GM21360 (cell line): ENCODE data around the gene FLCN.
"Not testable (repeated sequence)": the region's sequence is repeated elsewhere in the genome, so short reads cannot be mapped to it uniquely, and the experiment has no call there.

ENCODE experiments used
- ATAC-seq: cut with Tn5 transposase; IDR thresholded peaks from one replicate; pipeline ENCODE4 v1.9.1; 2021; ENCODE audit warnings: mild to moderate bottlenecking, moderate library complexity; ENCODE audit not compliant: unreplicated experiment

Gene FLCN

GRCh38 chr17:17237026-17237799 is at the start of gene FLCN:
Gene FLCN (minus strand): TSS chr17:17237168. CDS start chr17:17228137, 9,031 bp downstream.
- ATAC-seq, result peak; percentile 84

DNA sequence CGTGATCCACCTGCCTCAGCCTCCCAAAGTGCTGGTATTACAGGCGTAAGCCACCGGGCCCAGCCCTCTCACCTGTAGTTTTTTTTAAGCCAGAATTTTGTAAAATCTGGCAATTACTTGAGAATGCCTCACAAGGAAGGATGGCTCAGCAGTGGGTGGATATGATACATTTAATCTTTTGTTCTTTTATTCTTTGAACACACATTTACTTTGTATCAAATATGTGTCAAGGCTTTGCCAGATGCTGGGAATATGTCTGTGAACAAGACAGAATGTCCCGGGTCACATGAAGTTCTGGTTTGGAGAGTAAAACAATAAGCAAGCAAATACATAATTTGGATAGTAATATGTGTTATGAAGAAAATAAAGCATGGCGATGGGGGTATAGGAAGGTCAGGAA is 49.0 kb upstream of the FLCN start:
- no peak for ATAC-seq

DNA sequence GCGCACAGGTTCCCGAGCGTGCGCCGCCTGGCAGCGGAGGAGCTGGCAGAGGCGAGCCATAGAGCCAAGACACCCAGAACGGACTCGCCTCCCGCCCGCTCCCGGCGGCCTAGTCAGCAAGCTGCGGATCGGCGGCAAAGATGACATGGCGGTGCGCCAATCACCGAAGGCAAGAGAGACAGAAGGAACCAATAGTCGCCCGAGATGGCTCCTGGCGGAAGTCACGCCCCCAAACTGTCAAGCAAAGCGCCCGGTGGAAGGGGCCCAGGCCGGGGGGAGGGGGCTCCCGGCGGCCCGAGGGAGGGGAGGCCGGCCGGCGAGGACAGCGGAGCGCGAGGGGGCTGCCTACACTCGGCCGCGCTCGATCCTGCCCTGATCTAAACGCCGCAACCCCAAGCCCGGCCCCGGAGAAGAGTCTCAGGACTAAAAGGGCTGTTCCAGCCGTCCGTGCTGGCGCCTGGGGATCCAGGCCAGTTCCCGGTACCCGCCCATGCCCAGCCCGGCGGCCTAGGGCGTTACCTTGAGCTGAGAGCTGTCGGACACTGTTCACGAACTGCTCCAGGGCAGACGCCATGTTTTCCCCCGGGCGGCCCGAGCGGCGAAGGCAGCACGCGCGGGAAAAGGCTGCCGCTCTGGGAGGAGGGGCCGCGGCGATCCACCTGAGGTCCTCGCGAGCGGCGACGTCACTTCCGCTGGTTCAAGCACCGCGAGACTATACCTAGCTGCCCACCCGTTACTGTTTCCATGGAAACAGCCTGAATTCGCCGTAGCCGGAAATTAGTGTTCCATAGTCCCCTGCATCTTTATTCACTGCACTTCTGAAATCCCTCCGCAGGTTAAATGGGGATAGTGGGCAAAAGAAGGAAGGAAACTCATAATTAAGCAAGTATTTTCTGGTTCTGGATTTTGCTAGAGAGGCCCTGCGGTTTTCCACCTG is 43.9 kb upstream of the FLCN start, which contains the start of gene COPS3:
COPS3 (minus strand) TSS at position 634 of the 937 bp plus-strand sequence; CDS start at position 574, 60 bp downstream.
- peak; percentile 80 for ATAC-seq

DNA sequence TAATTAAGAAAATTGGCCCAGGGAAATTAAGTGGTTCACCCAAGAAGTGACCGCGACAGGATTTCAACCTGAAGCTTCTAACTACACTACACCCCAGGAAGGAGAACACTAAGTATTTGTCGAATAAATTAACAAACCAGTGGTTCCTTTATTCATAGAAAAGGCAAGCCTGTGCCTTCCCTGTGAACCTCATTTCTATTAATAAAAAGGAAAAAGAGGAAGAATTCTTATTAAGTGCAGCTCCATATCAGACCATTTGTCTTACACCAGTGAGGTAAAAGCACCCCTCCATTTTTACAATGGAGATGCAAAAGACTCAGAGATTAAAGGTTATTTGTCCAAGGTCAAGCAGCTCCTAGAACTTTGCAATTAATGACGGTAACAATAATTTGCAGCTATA is 42.3 kb upstream of the FLCN start:
- no peak for ATAC-seq

- ATAC-seq, result not testable (repeated sequence)
These were observed 40.5 kb upstream of the FLCN start for GRCh38 chr17:17277431-17277830.

DNA sequence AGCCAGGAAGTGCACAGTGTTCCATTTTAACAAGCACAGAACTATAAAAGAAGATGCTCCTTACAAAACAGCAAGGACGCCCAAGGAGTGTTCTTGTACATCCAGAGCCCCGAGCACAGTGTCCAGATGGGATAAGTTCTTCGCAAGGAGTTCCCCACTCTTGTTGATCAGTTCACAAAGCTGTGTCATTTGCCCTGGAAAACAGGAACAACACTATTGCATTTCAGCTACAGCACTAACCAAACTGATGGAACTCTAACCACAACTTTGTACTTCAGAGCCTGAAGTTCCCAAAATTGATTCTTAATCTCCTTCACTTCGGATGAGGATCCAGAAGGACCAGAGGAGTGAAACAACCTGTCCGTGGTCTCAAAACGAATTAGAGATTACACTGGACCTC is 39.0 kb upstream of the FLCN start:
- ATAC-seq, result no peak

DNA sequence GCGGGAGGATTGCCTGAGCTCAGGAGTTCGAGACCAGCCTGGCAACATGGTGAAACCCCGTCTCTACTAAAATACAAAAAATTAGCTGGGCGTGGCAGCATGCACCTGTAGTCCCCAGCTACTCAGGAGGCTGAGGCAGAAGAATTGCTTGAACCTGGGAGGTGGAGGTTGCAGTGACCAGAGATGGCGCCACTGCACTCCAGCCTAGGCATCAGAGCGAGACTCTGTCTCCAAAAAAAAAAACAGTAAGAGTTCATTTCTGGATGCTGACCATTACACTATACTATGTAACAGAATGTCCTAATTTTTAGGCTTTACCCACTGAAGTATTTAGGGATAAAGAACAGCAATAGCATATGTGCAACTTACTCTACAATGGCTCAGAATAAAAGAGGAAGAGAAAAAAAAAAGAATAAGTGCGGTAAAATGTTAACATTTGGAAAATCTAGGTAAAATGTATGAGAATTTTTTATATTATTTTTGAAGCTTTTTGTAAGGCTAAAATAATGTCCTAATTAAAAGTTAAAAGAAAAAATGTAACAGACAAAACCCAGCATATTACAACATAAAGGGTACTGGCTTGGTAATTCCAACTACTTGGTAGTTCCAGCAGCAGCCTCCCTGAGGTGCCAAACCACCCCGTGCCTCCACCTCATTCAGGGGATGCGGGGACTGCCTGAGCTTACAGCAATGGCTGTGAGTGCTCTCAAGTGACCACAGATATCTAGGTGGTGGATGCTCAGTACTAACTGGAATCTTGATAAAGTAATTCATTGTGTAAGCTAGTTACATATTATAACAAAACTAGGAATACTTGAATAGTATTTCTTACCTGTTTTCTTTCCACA is 33.2 kb upstream of the FLCN start:
- ATAC-seq, result no peak

GRCh38 chr17:17264430-17264829 is 27.5 kb upstream of the FLCN start:
- ATAC-seq, result no peak

DNA sequence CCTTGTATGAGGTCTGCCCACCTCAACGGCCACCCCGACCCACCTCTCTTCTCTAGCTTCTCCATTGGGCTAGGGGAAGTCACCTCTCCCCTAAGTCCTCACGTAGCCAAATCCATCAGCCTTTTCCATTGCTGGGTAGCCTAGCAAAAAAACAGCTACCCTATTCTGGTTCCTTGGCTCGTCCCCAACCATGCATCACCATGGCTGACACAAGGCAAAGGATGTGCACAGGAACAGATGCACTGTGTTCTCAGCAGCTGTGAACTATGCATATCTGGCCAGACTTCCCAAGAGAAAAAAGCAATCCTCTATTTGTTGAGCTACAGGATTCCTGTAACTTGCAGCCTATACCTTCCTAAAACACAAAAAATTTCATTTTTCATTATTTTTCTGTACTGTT is 22.0 kb upstream of the FLCN start:
- no peak for ATAC-seq

GRCh38 chr17:17258011-17258410 is 21.0 kb upstream of the FLCN start:
- no peak for ATAC-seq

- ATAC-seq, result no peak
These were observed 19.3 kb upstream of the FLCN start for GRCh38 chr17:17256316-17256715.

- not testable (repeated sequence) for ATAC-seq
These were observed 18.7 kb upstream of the FLCN start for GRCh38 chr17:17255689-17256088.

DNA sequence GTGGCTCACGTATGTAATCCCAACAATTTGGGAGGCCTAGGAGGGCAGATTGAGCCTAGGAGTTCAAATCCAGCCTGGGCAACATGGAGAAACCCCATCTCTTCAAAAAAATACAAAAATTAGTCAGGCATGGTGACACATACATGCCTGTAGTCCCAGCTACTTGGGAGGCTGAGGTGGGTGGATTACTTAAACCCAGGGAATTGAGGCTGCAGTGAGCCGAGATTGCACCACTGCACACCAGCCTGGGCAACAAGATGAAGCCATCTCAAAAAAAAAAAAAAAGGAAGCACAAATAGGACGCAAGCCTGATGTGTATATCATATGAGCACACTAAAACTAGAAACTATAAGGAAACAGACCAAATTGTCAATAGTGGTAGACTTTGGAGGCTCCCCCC is 17.1 kb upstream of the FLCN start:
- ATAC-seq, result no peak

DNA sequence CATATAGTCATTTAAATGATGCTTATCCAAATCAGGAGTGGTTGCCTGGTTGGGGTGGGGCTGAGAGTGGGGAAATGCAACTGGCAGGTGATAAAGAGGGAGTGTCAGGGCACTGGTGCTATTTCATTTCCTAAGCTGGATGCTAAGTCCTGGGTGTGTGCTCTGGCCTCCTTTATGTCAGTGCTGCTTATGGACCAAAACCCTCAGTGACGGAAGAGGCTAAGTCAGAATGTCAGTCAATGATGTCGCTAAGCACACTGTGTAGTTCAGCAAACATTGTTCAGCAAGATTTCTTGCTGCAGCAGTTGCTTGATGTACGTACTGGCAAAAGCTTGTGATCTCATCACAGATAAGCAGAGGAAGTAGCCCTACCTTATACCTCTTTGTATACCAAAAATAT is 16.4 kb upstream of the FLCN start:
- ATAC-seq, result no peak

- ATAC-seq, result no peak
These were observed 15.2 kb upstream of the FLCN start for GRCh38 chr17:17252149-17252661.

DNA sequence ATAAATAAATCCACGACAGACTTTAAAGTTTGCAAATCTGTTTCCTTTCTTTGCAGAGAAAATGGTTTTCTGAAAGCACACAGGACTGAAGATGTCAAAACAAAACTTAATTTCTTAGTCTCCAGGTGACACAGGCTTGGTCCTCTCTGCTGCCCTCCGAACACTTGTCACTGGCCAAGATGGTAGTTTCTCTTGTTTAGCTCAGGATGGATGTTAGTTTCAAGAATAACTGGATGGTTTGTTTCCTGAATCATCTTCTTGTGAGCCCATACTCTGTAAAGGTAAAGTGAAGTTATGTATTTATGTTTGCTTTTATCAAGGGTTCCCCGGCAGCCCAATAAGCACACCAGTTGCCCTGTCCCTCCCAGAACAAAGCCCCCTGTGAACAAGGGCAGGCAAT is 9.9 kb upstream of the FLCN start:
- ATAC-seq, result no peak

GRCh38 chr17:17243163-17243562 is 6.2 kb upstream of the FLCN start:
- ATAC-seq, result no peak

- ATAC-seq, result no peak
These were observed 5.3 kb upstream of the FLCN start for GRCh38 chr17:17242246-17242645.

- ATAC-seq, result no peak
These were observed 4.7 kb upstream of the FLCN start for GRCh38 chr17:17241656-17242055.

DNA sequence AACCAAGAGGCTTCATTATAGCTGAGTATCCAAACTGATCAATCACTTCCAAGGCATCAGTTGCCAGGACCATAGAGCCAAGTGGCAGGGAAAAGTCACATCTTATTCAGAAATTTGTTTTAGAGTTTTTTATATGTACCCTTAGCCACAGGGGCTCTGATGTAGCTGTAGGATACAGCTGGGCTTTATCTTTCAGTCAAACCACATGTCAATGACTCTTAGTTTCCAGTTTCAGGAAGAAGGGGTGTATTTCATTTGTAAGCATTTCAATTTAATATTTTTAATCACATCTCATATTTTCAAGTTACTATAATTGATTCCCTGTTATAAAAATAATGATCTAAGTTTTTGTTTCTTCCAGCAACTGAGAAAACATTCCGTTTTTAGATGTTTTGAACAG is 2.9 kb upstream of the FLCN start:
- ATAC-seq, result no peak
